Loucy (cell line): ENCODE data around the gene ITGB8.
A peak's percentile ranks its signal among the peaks of the same experiment; 100 is the strongest.

ENCODE experiments used
- H2AFZ ChIP-seq: fragments of 200-600 bp; sonication (generic); 2 replicates; pipeline ENCODE4 v1.6.0; 2016; ENCODE audit warnings: antibody characterized with exemption, mild to moderate bottlenecking, low read length, moderate library complexity
- H3F3A ChIP-seq: fragments of 200-600 bp; 2 replicates; pipeline ENCODE4 v1.6.0; 2016; ENCODE audit warnings: antibody characterized with exemption, low read depth, mild to moderate bottlenecking
- H3K27me3 ChIP-seq: fragments of 200-600 bp; sonication (generic); 2 replicates; pipeline ENCODE4 v1.6.1; 2014; ENCODE audit warnings: low read length, mild to moderate bottlenecking; ENCODE audit not compliant: insufficient read depth, poor library complexity, severe bottlenecking
- H3K36me3 ChIP-seq: fragments of 200-600 bp; sonication (generic); 2 replicates; pipeline ENCODE4 v1.6.1; 2016; ENCODE audit warnings: low read length; ENCODE audit not compliant: insufficient read depth
- H3K4me1 ChIP-seq: fragments of 200-600 bp; sonication (generic); 2 replicates; pipeline ENCODE4 v1.5.1; 2014; ENCODE audit warnings: low read length, mild to moderate bottlenecking; ENCODE audit not compliant: insufficient read depth, poor library complexity, severe bottlenecking
- H3K4me2 ChIP-seq: fragments of 200-600 bp; sonication (generic); 2 replicates; pipeline ENCODE4 v1.6.0; 2014; ENCODE audit warnings: antibody characterized with exemption, low read length, low read depth, mild to moderate bottlenecking; ENCODE audit not compliant: poor library complexity, severe bottlenecking
- H3K4me3 ChIP-seq: fragments of 200-600 bp; sonication (generic); 2 replicates; pipeline ENCODE4 v1.5.1; 2014; ENCODE audit warnings: low read length, mild to moderate bottlenecking, mixed read lengths; ENCODE audit not compliant: poor library complexity, severe bottlenecking
- H3K79me2 ChIP-seq: fragments of 200-600 bp; sonication (generic); 2 replicates; pipeline ENCODE4 v1.6.1; 2014; ENCODE audit warnings: low read length; ENCODE audit not compliant: insufficient read depth
- H3K9ac ChIP-seq: fragments of 200-600 bp; sonication (generic); 2 replicates; pipeline ENCODE4 v1.6.0; 2014; ENCODE audit warnings: mild to moderate bottlenecking, low read depth, low read length, moderate library complexity; ENCODE audit not compliant: poor library complexity, severe bottlenecking
- H3K9me2 ChIP-seq: fragments of 200-600 bp; sonication (generic); replicated peaks from 2 replicates; pipeline ENCODE4 v1.6.1; 2016; ENCODE audit warnings: low read depth, low read length, mixed read lengths
- H3K9me3 ChIP-seq: fragments of 200-600 bp; sonication (generic); 2 replicates; pipeline ENCODE4 v1.6.1; 2014; ENCODE audit warnings: mild to moderate bottlenecking, antibody characterized with exemption, low read length, low read depth; ENCODE audit not compliant: insufficient read depth
- H4K20me1 ChIP-seq: fragments of 200-600 bp; sonication (generic); 2 replicates; pipeline ENCODE4 v1.6.0; 2014; ENCODE audit warnings: antibody characterized with exemption, low read length, mild to moderate bottlenecking; ENCODE audit not compliant: insufficient read depth, poor library complexity, severe bottlenecking
- CTCF ChIP-seq: fragments of 200-600 bp; sonication (generic); conservative IDR thresholded peaks from 2 replicates; pipeline ENCODE4 v1.5.1; 2014; ENCODE audit warnings: mild to moderate bottlenecking, antibody characterized with exemption, low read length
- EZH2phosphoT487 ChIP-seq: fragments of 200-600 bp; IDR thresholded peaks from 2 replicates; pipeline ENCODE4 v1.6.1; 2018; ENCODE audit warnings: antibody characterized with exemption, mild to moderate bottlenecking, moderate library complexity, borderline replicate concordance

The ITGB8 gene

GRCh38 chr7:20316706-20317105, 14.0 kb upstream of the ITGB8 start:
- Histone ChIP-seq H3K27me3 (no peaks in the 10 kb centered on the region), H3K4me1 (peaks cover 52% of the 10 kb centered on the region), H3K36me3 (no peaks in the 10 kb centered on the region), H3K4me3 (no peak overlapping the region), H3K79me2 (no peaks in the 10 kb centered on the region), H3K9ac (no peak overlapping the region), H4K20me1 (no peaks in the 10 kb centered on the region), H3K4me2 (no peak overlapping the region), H3K9me3 (no peaks in the 10 kb centered on the region), H3K9me2 (no peaks in the 10 kb centered on the region), H2AFZ (no peak overlapping the region), H3F3A (no peaks in the 10 kb centered on the region)
- TF ChIP-seq CTCF (no peak), EZH2phosphoT487 (no peak)

DNA sequence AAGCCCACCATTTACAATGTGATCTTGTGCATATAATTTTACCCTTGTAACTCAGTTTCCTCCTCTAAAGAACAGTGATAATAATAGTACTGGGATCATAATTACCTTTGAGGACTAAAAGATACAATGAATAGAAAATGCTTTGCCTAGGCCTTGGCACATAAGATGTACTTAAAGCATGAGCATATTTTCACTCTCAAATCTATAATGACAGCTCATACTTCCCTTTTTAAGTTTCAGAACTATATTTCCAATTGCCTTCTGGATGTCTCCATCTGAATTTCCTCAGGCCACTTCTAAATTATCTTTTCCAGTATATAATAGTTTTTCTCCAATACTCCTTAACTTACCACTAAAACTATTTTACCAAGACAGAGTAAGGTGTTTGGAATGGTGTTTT, 13.3 kb upstream of the ITGB8 start:
- Histone ChIP-seq H2AFZ (no peak overlapping the region), H3K9me2 (no peaks in the 10 kb centered on the region), H4K20me1 (no peaks in the 10 kb centered on the region), H3K4me3 (no peak overlapping the region), H3K4me2 (no peak overlapping the region), H3K9ac (no peak overlapping the region), H3F3A (no peaks in the 10 kb centered on the region), H3K79me2 (no peaks in the 10 kb centered on the region), H3K4me1 (peaks cover 52% of the 10 kb centered on the region), H3K9me3 (no peaks in the 10 kb centered on the region), H3K36me3 (no peaks in the 10 kb centered on the region), H3K27me3 (no peaks in the 10 kb centered on the region)
- TF ChIP-seq EZH2phosphoT487: no peak
- no peak for TF ChIP-seq CTCF

GRCh38 chr7:20318933-20319332, 11.8 kb upstream of the ITGB8 start:
- Histone ChIP-seq H3K79me2 (no peaks in the 10 kb centered on the region), H3K4me1 (peaks cover 52% of the 10 kb centered on the region), H3K36me3 (no peaks in the 10 kb centered on the region), H3K4me2 (peak overlapping the region; percentile 7), H3K9me3 (no peaks in the 10 kb centered on the region), H3K4me3 (no peak overlapping the region), H3F3A (no peaks in the 10 kb centered on the region), H2AFZ (peak overlapping the region; percentile 26; the same call in 1 of the 2 replicates), H3K9ac (no peak overlapping the region), H3K9me2 (no peaks in the 10 kb centered on the region), H4K20me1 (no peaks in the 10 kb centered on the region), H3K27me3 (no peaks in the 10 kb centered on the region)
- TF ChIP-seq EZH2phosphoT487 (no peak), CTCF (no peak)
